Globus pallidus (tissue), 1 donor: Measurements from ENCODE around the gene AGAP1.
"Not testable (repeated sequence)": the region's sequence is repeated elsewhere in the genome, so short reads cannot be mapped to it uniquely, and the experiment has no call there.

Experiments
- DNase-seq: peaks from one replicate; pipeline ENCODE4 v3.0.0-alpha.2; 2015; ENCODE audit warnings: low spot score

AGAP1 gene

DNA sequence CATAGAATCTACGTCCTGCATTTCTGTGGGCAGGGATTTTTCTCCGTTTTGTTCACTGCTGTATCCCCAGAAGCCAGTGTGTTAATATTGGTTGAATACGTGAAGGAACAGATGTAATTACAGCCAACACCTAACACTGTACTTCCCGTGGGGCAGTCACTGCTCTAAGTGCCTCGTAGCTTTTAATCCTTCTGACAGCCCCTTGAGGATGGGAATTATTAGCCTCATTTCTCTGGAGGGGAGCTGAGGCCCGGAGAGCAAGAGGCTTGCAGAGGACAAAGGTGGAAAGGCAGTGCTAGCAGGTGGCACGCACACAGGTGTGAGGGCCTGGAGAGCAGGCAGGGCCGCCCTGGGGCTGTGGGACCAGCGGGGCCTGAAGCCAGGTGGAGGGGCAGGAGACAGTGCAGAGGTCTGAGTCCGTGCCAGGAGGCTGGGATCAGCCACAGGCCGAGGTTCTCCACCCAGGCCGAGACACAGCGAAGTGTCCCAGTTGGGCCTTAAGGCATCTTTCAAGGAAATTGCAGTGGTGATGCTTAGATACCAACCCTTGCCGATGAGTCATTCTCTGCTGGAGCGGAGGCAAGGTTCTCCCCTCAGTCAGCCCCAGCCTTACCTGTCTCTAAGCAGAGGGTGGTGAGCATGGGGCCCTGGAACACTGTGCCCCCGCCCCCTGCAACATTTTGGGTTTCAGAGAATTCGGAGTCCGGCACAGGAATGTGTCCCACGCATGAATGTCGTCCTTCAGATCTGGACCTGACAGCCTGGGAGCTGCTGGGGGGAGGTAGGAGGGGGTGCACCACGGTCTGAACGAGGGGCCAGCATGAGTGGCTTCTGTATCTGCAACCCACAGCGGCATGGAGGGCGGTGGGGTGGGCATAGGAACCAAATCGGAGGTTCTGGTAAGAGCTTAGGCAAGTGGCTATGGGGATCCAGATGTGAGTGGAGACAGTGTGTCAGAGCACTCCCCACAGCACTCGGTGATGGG lies 551.7 kb downstream of the AGAP1 start:
- no peak for DNase-seq

DNA sequence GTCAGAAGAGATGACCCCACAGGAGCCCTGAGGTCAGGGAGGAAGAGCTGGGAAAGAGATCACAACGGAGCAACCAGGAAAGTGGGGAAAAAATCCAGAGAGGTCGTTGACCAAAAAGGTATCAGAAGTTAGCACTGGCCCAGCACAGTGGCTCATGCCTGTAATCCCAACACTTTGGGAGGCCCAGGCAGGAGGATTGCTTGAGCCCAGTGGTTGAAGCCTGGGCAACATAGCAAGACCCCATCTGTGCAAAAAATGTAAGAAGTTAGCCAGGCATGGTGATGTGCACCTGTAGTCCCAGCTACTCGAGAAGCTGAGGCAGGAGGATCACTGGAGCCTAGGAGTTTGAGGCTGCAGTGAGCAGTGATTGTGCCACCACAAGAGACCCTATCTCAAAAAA lies 552.9 kb downstream of the AGAP1 start:
- no peak for DNase-seq

DNA sequence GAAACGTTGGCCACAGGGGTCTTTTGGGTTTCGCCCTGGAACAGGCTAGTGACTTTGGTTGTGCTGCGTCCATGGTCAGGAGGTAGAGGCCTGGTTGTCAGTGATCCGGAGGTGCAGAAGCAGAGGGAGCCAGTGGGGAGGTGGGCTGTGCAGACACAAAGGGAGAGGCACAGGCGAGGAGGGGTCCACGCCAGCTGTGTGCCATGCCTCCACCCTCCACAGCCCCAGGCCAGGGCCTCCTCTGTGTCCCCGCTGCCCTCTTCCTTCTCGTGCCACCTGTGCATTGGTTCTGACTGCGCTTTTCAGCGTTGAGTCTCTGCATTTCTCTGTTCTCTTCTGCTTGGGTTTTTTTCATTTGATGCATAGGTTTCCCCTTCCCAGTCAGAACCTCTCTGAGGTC lies 553.3 kb downstream of the AGAP1 start:
- DNase-seq: no peak

DNA sequence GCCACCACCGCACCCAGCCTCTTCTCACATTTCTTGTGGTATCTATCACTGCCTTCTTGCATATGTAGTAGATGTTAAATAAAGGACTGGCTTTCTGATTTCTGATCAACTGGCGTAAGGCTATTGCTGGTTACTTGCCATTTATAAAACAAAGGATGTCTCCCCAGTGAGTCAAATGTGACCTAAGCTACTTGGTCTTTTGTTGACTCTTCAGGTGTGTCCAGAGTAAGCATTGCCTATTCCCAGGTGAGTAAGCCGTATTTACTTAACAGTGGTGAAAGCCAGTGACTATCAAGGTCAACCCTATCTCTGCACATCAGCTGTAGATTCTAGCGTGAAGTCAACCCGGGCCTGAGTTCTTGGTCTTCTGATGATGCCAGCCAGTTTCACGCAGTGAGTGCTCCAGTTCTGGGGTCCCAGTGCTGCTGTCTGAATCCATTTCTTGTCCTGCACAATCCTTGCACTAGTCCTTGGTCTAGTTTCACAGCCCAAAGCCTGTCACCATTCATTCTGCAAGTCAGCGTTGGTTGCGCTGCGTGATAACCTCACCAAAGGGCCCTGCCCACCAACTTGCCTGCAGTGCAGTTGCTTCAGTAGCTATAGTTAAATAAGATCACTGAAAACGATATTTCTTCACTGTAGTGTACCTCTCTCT lies 554.2 kb downstream of the AGAP1 start:
- DNase-seq: no peak

DNA sequence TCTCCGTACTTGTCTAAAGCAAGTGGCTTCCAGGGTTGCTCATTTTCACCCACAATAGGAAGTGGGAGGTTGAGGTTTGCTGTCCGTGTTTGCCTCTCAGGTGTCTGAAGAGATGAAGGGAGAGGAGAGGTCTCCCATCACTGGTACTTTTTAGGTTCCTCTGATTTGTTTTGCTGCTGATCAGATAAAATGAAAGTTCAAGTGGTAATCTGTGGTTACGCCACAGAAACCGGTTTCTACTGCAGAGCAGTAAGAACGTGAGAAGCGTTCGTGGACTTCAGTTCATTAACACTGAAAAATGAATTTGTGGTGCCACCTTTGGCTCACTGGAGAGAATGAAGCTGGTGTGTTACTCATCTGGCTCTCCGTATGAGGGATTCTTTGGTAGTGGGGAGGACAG lies 556.1 kb downstream of the AGAP1 start:
- no peak for DNase-seq

DNA sequence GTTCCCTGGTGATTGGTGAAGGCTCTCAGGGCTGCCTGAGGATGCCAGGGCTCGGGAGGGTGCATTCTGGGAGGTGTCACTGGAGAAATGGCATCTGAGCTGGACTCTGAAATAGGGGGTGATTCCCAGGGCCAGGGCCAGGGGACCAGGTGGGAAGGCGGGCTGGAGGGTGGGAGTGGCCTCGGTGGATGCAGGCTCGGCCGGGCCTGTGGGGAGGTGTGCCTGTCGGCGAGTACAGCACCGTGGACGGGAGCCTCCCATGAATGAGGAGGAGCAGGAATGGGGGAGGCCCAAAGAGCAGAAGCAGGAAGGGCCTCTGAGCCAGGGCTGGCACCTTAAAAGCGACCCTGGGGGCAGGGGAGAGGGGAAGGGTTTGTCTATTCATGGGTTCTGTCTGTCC lies 557.5 kb downstream of the AGAP1 start:
- no peak for DNase-seq

DNA sequence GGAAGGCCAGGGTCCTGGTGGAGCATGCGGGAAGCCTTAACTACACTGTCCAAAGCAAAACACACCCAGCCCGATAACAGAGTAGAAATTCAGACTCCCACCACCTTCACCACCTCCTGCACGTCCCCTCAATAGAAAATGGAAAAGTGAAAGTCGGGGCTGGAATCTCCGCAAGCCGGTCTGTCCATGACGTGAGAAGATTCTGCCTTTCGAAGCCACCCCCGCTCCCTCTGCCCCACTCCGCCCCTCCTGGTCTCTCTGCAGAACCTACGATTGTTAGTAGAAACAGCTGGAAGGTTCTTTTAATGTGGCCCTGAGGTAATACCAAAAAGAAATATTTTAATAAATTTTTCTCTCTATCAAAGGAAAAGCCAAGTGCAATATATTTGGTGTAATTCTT lies 558.0 kb downstream of the AGAP1 start:
- DNase-seq: no peak

DNA sequence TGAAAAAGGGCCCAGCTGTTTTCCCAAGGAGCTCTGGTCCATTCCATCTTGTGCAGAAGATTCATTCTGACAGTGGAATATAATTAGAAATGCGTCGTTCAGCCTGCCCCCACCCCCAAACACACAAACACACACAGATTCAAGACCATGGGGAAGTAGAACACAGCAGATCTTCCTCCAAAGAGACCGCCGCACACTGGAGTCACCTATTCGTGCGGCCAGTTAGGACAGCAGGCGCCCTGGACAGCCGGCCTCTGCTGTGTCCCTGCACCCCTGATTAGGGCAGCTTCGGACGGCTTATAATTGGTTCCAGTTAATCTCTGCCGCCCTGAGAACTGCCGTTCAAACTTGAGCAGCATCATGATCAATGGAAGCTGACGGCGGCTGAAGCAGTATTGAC lies 558.4 kb downstream of the AGAP1 start:
- DNase-seq: no peak

DNA sequence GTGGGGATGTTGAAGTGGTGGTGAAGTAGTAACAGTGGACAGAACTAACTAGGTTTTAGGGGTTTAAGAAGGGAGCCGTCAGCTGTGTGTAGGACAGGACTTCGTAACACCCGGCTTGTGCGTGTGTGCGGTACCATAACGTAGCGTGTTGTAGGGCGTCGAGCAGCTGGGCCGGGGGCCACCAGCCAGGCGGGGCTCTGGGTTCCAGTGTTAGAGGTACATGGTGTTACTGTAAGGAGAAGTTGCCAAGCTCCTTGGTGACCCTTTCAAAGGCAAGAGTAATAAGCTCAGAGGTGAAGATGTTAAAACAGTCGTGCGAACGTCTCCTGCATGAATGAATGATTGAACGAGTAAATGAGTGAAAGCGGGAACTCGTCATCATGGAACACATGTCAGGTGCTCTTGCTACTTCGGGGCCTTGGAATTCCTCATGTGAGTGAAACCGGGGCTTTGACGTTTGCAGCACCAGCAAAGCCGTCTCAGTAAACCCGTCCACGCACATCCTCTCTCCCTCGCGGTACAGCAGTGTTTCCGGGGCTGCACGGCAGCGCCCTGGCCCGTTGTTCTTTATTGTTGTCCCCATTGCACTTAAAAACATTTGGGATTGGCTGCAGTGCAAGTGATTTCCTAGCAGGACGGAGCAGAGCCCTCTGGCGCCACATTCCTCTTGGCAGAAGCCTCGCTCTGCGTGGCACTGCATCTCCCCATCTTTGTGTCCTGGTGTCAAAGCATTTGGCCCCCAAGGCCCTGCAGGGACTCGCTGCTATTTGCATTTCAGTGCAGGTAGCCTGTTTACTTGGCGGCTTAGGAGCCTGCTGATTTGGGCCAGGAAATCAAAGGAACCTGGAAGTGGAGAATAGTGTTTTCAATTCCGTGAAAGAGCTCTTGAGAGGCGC lies 559.3 kb downstream of the AGAP1 start:
- DNase-seq: peak; percentile 31

DNA sequence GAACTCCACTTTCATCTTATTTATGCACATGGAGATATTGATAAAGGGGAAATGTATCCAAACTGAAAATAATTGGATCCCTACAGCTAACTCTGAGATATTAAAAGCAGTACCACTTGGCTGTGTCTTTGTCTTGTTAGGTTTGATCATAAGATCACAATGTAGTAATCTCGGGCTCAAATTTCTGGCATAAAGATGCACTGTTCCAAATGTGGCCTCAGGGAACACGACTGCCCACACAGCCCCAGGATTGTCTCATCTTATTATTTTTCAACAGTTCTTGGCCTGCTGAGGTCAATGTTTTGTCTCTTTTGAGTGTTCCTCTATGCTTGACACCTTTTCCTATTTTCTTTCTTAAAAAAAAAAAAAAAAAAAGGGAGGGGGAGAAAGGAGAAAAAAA lies 560.3 kb downstream of the AGAP1 start:
- no peak for DNase-seq

DNA sequence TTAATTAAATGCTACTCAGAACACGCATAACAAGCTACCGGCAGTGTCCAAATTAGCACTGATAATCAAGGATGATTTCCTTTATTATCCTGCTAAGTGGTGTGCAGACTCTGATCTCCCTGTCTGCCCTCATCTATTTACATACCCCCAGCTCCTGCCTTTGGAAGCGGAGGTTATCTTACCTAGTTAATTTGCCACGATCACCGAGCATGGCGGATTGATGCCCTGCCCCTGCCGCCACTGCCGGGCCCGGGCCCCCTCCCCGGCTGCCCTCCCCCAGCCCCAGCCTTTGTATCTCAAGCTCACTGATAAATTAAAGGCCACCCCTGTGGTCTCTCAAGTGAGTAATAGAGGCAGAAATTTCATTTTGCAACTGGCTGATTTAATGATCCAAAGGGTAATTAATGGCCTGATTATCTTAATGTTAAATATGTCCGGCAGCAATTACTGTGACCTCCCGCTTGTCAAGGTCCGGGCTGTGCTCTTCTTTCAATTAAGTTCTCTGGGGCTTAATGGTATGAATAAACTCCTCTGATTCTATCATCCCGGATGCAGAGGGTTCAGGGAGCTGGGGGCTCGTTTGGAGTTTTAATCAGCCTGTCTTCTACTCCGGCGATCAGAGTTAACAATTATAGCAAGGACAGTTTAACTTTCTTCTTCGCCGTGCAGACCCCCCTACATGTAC lies 560.9 kb downstream of the AGAP1 start:
- DNase-seq: no peak

DNA sequence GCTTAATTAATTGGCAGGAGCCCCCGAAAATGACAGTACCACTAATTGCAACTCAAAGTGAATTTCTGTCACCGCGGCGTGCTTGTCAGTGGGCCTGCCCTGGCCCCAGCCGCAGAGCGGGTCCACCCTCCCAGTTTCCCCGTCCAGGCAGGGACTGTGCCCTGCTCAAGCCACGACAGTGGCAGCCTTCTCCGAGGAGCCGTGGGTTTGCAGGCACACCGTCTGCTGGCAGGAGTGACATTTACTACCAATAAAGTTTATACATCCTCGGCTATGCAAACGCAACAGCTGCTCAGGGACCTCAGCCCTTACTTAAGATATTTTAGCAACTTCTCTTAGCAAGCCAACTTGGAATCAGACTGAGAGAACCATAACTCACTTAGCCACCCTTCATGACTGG lies 561.6 kb downstream of the AGAP1 start:
- DNase-seq: no peak

DNA sequence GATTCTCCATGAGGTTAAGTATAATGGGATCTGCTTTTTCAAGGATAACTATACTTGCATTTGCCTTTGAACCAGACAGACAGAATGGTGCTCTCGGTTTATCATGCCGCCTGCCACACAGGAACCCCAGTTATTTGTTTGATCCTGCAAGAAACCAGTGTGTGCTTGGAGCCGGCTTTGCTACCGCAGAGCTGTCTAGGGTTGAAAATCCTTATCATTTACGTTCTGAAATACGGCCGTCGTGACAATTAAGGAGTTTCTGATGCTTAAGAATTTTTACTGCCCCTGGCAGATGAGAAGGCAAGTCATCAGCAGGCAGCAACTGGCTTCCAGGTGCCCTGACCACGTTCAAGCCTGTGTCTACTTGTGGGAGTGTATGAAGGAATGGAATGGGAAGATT lies 562.3 kb downstream of the AGAP1 start:
- no peak for DNase-seq

DNA sequence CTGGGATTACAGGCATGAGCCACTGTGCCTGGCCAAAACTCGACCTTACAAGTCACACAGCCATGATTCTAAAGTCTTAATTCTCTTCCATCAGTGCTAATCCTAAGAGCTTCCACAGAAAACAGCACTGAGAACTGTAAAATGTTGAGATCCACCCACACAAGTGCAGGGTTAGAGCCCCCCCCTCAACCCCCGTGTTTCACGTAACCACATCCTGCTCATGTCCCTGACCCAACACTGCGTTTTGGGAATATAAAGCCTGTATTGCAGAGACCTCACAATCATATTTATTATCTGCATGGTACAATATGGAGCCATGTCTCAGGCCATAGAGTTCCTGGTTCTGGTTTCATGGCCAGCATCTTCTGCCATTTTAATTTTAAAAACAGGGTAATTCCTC lies 563.5 kb downstream of the AGAP1 start:
- no peak for DNase-seq

DNA sequence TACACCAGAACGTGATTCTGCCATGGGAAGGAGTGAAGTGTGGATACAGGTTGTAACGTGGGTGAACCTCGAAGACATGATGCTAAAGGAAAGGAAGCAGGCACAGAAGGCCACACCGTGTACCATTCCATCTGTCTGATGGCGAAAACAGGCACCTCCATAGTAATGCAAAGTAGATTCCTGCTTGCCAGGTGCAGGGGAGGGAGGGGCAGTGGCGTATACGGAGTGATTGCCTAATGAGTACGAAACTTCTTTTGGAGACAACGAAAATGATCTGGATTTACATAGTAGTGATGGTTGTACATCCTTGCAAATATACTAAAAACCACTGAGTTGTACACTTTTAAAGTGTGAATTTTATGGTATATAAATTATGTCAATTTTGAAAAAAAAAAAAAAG lies 567.7 kb downstream of the AGAP1 start:
- no peak for DNase-seq

DNA sequence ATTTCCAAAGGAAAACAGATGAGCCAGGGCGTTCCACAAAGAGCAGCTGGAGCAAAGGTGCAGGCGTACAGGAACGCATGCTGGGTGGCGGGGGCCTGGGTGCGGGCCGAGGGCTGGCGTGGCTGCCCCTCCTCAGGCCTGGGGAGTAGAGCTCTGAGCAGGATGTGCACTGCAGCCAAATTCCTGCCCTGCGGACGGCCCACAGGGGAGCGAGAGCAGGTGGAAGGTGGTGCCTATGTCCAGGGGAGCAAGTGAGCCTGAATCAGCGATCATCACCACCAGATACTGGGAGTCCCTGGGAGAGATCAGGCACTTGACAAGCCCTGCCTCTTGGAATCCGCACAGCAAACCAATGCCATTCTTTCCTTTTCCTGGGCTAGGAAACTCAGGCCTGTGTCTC lies 568.1 kb downstream of the AGAP1 start:
- DNase-seq: no peak

DNA sequence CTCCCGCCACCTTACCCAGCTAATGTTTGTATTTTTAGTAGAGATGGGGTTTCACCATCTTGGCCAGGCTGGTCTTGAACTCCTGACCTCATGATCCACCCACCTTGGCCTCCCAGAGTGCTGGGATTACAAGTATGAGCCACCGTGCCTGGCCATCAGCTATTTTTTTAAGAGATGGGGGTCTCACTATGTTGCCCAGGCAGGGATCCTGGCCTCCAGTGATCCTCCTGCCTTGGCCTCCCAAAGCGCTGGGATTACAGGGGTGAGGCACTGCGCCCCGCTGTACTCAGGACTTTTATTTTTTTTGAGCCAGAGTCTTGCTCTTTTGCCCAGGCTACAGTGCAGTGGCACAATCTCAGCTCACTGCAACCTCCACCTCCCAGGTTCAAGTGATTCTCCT lies 569.0 kb downstream of the AGAP1 start:
- not testable (repeated sequence) for DNase-seq

DNA sequence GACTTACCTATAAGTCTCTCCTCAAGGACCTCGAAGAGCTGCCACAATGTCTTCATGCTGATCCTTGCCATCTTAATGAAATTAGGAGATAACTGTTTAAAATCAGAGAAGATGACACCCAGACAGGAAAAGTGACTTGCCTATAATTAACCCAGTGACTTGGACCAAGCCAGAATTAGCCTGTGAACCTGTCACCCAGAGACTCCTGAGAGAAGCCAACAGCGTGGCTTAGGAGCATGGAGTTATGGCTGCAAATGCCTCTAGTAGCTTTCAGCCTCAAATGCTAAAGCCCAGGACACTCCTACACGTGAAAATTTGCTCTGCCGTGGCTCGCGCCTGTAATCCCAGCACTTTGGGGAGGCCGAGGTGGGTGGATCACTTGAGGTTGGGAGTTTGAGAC lies 570.2 kb downstream of the AGAP1 start:
- no peak for DNase-seq

DNA sequence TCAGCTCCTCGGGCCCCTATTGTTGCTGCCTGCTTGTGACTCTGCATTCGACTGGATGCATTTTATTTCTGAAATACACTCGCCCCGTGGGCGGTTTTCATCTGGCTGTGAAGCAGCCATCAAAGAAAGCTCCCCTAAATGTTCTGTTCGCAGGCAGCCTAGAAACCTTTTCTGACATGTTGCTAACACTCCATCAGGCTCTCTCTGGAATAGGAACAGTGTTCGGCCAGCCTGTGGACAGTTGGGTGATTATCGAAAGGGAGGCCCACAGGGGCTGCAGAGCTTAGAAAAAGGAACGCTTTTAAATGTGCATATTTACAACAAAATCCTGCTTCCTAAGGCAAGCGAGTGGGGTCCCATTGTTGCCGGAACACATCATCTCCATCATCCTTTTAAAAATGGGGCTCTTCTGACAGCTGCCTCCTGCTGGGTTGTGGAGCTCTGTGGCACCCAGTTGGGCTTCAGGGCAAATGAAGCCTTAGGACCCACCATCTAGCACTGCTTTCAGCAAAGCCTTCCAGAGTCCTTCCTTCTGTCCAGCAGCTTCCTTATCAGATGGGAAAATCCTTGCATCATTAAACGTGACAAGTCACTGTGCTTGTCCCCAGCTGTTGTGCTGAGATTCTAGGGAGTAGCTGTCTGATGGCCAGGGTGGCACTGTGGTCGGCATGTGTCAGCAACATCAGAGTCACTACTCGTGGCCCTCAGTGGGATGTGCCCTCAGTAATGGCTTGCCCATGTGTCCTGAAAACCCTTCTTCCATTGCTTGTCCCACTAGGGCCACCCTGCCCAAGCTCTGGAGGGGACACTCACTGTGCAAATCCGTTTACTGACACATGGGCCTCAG lies 571.7 kb downstream of the AGAP1 start:
- DNase-seq: no peak

DNA sequence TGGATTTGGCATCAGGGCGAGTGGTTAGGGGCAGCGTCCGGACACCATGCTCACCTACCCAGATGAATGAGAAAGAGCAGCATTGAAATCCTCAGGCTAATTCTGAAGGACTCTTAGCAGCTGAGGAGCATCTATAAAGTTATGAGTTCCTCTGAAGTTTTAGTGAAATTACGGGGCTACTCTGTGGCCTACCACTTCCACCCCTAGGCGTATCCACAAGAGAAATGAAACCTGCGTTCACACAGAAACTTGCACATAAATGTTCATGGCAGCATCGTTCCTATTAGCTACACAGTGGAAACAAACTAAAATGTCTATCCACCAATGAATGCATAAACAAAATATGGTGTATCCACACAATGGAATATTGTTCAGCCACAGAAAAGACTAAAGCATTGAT lies 576.4 kb downstream of the AGAP1 start:
- no peak for DNase-seq

DNA sequence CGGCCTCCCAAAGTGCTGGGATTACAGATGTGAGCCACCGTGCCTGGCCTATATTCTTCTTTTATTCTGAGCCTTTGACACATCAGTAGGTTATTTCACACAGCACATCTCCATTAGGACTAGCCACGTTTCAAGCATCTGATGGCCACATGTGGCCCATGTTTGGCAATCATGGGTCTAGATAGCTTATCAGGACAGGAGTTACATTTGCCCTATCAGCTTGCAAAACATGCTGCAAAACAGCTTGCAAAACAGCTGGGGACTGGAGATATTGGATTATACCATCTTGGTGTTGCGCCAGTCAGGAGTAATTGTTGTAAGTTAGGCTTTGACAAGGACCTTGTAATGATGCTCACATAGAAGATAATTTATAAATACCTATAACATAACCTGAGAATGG lies 579.4 kb downstream of the AGAP1 start:
- no peak for DNase-seq
